Erythroblast (primary cell): ENCODE data around the gene UBE4B.

Source experiments
- GATA1 ChIP-seq: IDR thresholded peaks from 2 replicates; pipeline ENCODE4 v1.6.1; 2011; ENCODE audit warnings: low read depth, mild to moderate bottlenecking, control low read depth, low read length, moderate library complexity
- POLR2A ChIP-seq: IDR thresholded peaks from 2 replicates; pipeline ENCODE4 v1.6.1; 2011; ENCODE audit warnings: mild to moderate bottlenecking, low read length

- TF ChIP-seq POLR2A = no peak
- no peak for TF ChIP-seq GATA1
Measured at GRCh38 chr1:10128101-10128765, 95.5 kb downstream of the UBE4B start.
